Activated CD8-positive, alpha-beta memory T cell treated with anti-CD3 and anti-CD28 coated beads for 4 hours (primary cell): ENCODE results near the gene EMP3.

Experiments
- DNase-seq, 2 donors: peaks; one replicate each; pipeline ENCODE4 v3.0.0-alpha.2; 2020; ENCODE audit warnings: low read depth in 2 of 2

EMP3 gene

DNA sequence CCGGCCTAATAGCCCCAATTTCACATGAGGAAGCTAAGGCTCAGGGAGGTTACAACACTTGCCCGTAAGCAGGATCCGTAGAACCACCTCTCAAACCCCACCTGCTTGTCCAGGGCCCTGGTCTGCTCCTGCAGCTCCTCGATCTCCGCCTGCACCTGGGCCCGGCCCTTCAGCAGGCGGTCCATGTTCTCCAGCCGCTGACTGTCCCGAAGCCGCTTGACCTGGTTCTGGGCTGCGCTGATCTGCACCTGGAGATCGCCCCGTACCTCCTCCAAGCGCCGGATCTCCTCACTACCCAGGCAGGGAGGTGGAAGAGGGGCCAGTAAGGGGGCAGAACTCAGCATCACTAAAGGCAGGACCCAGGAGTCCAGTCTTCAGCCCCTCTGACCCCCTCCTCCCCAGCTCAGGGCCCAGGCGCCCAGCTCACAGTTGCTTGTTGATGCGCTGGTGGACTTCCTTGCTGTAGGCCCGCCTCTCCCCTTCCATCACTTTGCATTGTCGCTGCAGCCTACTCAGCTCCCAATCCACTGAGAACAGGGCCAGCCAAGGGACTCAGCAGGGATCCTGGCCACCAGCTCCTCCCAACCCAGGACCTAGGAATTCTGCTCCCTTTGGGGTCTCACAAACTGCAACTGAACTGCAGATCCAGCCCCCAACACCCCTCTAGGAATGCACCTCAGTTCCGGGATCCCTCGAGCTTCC, 6.9 kb upstream of the EMP3 start:
- DNase-seq: no peak

- DNase-seq: peak; percentile 54 to 61
These were observed 5.5 kb upstream of the EMP3 start for GRCh38 chr19:48319647-48320541.

DNA sequence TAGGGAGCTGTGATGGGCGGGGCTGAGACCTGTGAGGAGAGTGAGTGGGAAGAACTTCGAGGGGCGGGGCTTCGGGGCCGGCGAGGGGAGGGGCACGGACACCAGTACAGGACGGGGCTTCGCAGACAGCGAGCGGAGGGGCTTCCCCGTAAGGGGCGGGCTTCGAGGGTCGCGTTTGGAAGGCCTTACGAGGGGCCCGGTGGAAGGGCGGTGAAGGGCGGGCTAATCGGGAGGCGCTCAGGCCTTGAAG, 4.1 kb upstream of the EMP3 start:
- peak; percentile 90 to 95 for DNase-seq

GRCh38 chr19:48321622-48322591, 3.4 kb upstream of the EMP3 start:
- peak; percentile 98 to 99 for DNase-seq

- no peak for DNase-seq
These were observed 4.0 kb downstream of the EMP3 start for GRCh38 chr19:48329167-48329891.

DNA sequence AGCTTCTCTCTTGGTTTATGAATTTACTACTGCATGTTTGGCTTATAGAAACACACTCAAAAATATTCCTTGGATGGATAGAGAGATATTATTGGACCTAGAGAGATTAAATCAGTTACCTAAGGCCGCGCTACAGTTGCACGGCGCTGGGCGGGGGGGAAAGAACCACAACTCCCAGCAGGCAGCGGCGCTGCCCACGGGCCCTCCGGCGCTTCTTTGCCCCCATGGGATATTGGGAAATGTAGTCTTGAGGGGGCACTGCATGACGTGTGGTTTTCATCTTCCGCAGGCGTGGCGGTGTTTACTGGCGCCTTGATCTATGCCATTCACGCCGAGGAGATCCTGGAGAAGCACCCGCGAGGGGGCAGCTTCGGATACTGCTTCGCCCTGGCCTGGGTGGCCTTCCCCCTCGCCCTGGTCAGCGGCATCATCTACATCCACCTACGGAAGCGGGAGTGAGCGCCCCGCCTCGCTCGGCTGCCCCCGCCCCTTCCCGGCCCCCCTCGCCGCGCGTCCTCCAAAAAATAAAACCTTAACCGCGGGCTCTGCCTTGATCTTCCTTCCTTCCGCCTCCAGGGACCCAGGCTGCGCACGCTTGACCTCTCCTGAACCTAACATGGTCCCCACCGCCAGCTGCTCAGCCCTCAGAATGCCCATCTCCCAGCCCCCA, 4.8 kb downstream of the EMP3 start:
- DNase-seq: peak; percentile 64 to 76

DNA sequence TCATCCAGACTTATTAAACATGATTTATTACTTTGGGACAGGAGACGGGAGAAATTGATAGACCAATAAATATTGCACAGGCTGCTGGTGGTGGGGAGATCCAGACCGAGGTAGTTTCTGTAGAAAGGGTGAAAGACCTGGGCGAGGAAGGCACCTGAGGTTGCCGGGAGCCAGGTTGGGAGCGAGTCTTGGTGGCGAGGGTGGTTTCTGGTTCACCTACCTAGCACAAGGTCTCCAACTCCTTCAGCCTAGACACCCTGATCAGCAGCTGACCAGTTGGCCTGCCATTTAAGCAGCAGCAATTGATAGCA, 7.0 kb downstream of the EMP3 start:
- DNase-seq: no peak

- peak; percentile 79 to 93 for DNase-seq
These were observed 7.5 kb downstream of the EMP3 start for GRCh38 chr19:48332662-48333466.

GRCh38 chr19:48333467-48334384, 8.4 kb downstream of the EMP3 start:
- peak; percentile 81 to 89 for DNase-seq

DNA sequence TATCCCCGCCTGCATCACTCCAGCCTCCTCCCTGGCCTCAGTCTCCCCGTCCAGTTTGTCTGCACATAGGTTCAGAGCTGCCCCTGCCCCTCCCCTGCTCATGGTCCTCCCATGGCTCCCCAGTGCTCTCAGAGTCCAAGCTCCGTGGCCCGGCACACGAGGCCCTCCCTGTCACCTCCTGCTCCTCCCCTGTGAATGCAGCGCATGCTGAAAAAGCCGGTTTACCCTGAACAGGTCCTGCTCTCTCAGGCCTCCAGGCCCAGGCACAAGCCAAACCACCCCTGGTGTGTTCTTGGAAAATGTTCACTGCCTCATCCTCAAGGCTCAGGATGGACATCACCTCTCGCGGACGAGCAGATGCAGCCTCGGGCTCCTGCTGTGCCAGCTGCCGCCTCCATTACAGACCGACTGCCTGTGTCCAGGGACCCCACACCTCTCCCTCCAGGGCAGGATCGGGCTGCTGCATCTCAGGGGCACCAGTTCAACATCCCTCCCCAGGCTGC, 13.0 kb downstream of the EMP3 start:
- no peak for DNase-seq

DNA sequence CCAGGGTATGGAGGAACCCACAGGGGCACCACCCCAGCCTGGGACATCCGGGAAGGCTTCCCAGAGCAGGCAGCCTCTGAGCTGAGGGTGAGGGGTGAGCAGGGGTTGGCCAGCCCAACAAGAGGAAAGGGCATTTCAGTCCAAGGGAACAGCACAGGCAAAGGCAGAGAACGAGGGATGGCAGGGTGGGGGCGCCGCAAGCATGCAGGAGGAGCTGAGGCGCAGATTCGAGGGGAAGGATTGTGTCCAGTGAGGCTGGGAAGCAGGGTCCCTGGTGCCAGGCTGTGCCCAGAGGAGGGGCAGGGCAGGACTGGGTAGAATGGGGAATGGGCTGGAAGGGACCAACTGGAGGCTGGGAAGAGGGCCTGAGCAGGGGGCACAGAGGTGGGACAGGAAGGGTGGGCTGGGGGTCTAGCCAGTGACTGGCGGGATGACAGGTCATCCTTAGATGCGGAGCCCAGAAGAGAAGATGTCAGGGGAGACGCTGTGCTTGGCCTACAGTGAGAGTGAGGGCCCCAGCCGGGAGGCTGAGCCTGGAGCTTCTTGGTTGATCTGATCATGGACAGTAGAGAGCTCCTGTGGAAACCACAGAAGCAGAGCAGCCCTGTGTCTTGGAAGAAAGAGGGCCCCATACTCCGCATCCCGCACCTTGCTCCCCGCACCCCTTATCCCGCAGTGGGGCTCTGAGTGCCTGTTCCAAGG, 13.6 kb downstream of the EMP3 start:
- no peak for DNase-seq

DNA sequence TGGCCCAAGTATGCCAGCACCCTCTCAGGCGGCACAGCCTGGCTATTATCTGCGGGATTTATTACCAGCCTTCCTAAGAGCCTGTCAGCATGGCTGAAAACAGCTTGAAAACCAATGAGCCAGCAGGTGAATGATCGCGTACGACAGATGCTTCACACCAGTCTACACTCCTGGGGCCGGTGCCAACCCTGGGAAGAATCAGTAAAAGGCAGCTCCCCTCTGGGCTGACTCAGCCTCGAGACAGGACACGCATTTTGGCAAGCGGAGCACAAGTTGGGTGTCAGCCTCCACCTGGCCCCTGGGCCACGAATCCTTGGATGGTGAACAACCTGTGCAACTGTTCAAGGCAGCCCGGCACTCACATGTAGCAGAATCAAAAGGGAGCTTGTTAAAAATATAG, 15.6 kb downstream of the EMP3 start:
- no peak for DNase-seq

DNA sequence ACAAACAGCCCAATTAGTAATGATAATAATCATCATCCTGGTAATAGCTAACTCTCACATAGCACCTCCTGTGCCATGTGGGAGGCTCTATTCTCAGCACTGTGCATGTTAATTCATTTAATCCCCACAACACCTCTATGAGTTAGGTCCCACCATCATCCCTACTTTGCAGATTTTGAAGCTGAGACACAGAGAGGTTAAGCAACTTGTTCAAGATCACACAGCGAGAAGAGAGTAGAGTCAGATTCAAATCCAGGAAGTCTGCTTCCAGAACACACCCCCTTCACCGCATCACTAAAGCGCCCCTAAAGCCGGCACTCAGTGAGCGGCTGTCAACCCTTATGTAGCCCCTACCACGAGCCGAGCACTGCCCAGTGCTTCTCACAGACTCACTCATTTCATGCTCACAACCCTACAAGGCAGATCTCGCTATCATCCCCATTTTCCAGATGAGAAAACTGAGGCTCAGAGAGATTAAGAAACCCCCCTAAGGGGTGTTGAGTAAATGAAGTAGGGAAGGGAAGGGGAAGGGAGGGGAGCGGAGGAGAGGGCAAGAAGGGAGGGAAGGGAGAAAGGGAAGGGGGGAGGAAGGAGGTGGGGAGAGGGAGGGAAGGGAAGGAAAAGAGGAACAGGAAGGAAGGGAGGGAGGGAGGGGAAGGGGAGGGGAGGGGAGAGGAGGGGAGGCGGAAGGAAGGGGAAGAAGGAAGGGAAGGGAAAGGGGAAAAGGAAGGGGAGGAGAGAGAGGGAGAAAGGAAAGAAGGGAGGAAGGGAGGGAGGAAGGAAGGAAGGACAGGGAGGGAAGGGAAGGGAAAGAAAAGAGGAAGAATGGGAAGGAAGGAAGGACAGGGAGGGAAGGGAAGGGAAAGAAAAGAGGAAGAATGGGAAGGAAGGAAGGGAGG, 16.4 kb downstream of the EMP3 start:
- DNase-seq: no peak

- no peak for DNase-seq
These were observed 17.0 kb downstream of the EMP3 start for GRCh38 chr19:48342414-48342738.

DNA sequence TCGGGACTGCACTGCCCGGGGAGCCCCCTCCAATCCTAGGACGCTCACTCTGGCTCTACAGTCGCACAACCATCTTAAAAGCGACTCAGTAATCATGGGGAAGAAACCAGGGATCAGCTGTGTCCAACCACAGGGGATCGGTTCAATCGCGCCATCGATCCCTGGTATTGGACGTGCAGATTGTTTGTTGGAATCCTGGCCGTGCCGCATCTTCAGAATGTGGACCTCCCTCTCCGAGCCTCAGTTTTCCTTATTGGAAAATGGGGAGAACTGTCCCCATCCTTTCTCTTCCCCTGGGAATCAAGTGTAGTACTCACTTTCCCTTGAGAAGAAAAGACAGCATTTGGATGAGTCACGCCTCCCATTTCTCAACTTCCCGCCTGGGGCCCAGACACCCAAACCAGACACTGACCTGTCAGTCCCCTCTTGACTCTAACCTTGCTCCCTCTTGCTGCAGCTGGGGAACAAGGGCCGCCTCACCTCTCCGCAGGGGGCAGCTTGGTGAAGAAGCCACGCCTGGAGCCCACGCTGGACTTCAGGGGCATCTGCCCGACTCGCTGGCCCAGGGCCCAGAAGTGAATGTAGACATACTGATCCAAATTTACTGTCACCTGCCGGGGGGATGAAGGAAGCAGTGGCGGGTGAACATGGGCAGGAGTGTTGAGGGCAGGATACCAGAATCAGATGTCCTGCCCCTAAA, 17.6 kb downstream of the EMP3 start:
- DNase-seq: no peak

DNA sequence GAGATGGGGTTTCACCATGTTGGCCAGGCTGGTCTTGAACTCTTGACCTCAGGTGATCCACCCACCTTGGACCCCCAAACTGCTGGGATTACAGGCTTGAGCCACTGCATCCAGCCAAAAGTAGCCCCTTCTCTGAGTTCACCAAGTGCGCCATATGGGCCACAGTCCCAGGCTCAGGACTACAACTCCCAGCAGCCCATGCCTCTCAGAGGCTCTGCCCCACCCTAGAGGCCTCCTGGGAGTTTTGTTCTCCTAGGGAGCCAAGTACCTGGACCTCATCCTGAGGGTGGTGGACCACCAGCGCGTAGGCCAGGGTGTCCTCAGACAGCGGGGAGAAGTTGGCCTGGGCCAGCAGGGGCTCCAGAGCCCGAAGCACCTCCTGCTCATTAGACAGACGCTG, 19.5 kb downstream of the EMP3 start:
- DNase-seq: no peak

DNA sequence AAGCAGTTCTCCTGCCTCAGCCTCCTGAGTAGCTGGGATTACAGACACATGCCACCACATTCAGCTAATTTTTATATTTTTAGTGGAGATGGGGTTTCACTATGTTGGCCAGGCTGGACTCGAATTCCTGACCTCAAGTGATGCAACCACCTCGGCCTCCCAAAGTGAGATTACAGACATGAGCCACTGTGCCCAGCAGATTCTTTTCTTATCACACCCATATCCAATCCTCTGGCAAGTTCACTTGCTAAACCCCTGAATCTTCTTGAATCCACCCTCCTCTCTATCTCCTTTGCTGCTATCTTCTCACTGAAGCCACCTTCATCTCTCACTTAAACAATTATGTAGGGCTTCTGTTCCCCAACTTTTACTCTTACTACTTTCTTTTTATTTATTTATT, 20.8 kb downstream of the EMP3 start:
- DNase-seq: no peak
